Ectodermal cell (in vitro differentiated cells): Measurements from ENCODE around the gene ZNF787.
A peak's percentile ranks its signal among the peaks of the same experiment; 100 is the strongest.
"Not testable (repeated sequence)": the region's sequence is repeated elsewhere in the genome, so short reads cannot be mapped to it uniquely, and the experiment has no call there.

Source experiments
- H3K27ac ChIP-seq: 2 replicates; pipeline ENCODE4 v1.7.0; 2013; ENCODE audit warnings: mild to moderate bottlenecking, low read depth, low read length; ENCODE audit not compliant: insufficient read depth, poor library complexity, severe bottlenecking
- H3K27me3 ChIP-seq: 2 replicates; pipeline ENCODE4 v1.7.0; 2013; ENCODE audit warnings: mild to moderate bottlenecking, low read length; ENCODE audit not compliant: insufficient read depth, control insufficient read depth, poor library complexity, severe bottlenecking
- H3K36me3 ChIP-seq: one replicate; pipeline ENCODE4 v1.7.0; 2013; ENCODE audit warnings: low read length; ENCODE audit not compliant: control insufficient read depth, insufficient read depth
- H3K4me1 ChIP-seq: one replicate; pipeline ENCODE4 v1.7.0; 2013; ENCODE audit warnings: low read length; ENCODE audit not compliant: control insufficient read depth, insufficient read depth
- H3K4me3 ChIP-seq: 2 replicates; pipeline ENCODE4 v1.7.0; 2013; ENCODE audit warnings: low read depth, low read length, control low read depth; ENCODE audit not compliant: insufficient read depth
- H3K9me3 ChIP-seq: 2 replicates; pipeline ENCODE4 v1.7.0; 2013; ENCODE audit warnings: mild to moderate bottlenecking, low read length, moderate library complexity; ENCODE audit not compliant: control insufficient read depth
- WGBS, 2 experiments: methylation state at CpG; one replicate each; pipeline ENCODE4 v1.1.7; 2013; ENCODE audit warnings: missing lambda C conversion rate in 2 of 2; 5-methylcytosine and 5-hydroxymethylcytosine counted together

The ZNF787 gene

DNA sequence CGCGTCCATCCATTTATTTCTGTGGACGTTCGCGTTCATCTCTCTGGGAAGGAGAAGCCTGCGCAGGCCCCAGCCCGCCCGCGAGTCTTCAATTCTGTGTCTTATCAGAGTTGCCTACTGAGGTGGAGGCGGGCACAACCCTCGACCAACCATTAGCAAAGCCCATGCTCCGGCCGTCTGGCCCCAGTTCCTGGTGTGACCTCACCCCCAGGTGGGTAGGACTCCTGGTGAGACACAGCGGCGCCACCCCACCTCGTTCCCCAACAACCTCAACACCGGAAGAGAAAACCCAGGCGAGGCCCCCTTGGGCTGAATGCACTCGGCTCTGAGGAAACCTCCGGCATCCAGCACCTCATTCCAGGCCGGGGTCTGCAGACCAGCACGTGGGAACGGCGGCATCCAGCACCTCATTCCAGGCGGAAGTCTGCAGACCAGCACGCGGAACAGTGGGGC is 14.7 kb downstream of the ZNF787 start:
- H3K4me3 ChIP-seq, result no peak overlapping the region
- H3K27me3 ChIP-seq, result no peaks in the 10 kb centered on the region
- 91% methylated on average over 27 of the region's 27 CpGs for WGBS, 2 experiments
- H3K27ac ChIP-seq, result no peak overlapping the region
- no peaks in the 10 kb centered on the region for H3K9me3 ChIP-seq
- peaks cover 7% of the 10 kb centered on the region for H3K36me3 ChIP-seq
- peaks cover 41% of the 10 kb centered on the region for H3K4me1 ChIP-seq

DNA sequence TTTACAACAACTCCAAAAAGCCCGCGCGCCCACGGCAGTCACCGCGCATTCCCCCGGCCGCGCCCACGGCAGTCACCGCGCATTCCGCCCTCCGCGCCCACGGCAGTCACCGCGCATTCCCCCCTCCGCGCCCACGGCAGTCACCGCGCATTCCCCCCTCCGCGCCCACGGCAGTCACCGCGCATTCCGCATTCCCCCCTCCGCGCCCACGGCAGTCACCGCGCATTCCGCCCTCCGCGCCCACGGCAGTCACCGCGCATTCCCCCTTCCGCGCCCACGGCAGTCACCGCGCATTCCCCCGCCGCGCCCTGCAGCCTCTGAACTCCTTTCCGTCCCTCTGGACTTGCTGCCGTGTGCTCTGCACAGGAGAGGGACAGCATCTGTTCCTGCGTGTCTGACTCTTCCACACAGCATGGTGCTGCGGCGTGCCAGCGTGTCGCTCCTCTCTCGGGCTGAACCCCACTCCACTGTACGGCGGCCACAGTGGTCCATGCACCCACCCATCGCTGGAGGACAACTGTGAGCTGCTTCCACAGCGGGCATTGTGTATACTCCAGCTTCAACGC is 15.2 kb downstream of the ZNF787 start:
- not testable (repeated sequence) for H3K9me3 ChIP-seq, H3K27me3 ChIP-seq, H3K36me3 ChIP-seq, H3K4me3 ChIP-seq
- WGBS, 2 experiments, result 96% methylated on average over 61 of the region's 61 CpGs
- H3K4me1 ChIP-seq, result peaks cover 36% of the 10 kb centered on the region
- H3K27ac ChIP-seq, result peak overlapping the region; percentile 88

DNA sequence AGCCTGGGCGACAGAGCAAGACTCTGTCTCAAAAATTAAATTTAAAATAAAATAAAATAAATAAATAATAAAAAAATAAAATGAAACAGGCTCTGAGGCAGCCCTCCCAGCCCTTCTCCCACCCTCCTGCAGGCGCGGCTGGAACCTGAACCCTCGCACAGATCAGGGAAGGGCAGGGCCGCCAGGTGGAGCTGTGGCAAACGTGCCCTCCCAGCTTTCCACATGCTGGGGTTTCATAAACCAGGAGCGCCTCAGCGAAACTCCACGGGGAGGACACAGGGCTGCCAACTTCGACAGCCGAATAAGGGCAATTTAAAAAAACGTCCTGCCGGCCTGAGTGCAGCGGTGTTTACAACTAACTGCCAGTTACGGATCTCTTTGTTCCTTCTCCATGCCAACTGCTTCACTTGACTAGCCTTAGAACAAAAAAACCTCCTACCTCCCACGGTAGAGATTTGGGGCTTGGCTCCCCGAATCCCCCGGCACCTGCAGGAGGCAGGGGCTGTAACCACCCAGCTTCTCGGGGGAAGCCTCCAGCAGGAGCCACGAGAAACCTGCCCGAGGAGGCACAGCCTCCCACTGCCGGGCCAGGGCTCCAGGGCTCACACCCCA is 15.9 kb downstream of the ZNF787 start:
- H3K9me3 ChIP-seq, result no peaks in the 10 kb centered on the region
- H3K27me3 ChIP-seq, result no peaks in the 10 kb centered on the region
- peaks cover 30% of the 10 kb centered on the region for H3K4me1 ChIP-seq
- WGBS, 2 experiments, result 31 to 38% methylated on average over 21 of the region's 22 CpGs
- H3K4me3 ChIP-seq, result no peak overlapping the region
- H3K27ac ChIP-seq, result peak overlapping the region; percentile 88
- peaks cover 9% of the 10 kb centered on the region for H3K36me3 ChIP-seq

DNA sequence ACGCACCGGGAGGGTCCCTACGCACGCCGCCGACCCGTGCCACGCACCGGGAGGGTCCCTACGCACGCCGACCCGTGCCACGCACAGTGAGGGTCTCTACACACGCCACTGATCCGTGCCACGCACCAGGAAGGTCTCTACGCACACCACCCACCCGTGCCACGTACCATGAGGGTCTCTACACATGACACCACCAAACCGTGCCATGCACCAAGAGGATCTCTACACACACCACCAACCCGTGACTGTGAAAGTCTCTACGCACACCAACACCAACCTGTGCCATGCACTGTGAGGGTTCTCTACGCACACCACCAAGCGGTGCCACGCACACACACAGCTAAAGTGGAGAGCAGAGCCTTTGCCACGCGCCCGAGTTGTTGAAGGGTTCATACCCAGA is 16.7 kb downstream of the ZNF787 start:
- Histone ChIP-seq H3K9me3 (no peaks in the 10 kb centered on the region), H3K36me3 (peaks cover 13% of the 10 kb centered on the region), H3K4me3 (no peak overlapping the region), H3K27ac (no peak overlapping the region), H3K4me1 (peaks cover 30% of the 10 kb centered on the region), H3K27me3 (no peaks in the 10 kb centered on the region)
- WGBS, 2 experiments, result 95 to 97% methylated on average over 29 of the region's 29 CpGs

DNA sequence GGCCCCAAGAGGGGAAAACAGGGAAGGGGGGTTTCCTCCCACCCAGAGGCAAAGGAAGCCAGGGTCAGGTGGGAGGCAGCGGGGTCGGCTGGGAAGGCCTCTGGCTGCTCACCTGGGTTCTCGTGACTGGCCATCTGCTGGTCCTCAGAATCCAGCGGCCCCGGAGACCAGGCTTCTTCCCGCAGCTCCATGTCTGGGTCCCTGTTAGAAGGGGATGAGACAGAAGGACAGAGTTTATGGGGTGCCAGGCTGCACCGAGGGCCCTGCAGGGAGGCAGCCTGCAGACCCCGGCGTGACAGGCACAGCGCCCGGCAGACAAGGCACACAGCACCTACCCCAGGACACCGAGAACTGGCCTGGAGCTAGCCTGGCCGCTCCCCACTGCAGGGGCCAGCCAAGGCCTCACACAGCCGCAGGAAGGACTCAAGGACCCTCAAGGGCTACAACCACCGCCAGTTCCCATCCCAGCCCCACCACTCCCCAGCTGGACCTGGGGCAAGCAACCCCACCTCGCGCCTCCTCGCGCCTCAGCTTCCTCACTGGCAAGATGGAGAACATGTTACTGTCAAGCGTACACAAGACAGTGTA is 18.0 kb downstream of the ZNF787 start:
- peaks cover 19% of the 10 kb centered on the region for H3K36me3 ChIP-seq
- H3K27me3 ChIP-seq, result no peaks in the 10 kb centered on the region
- H3K4me1 ChIP-seq, result peaks cover 17% of the 10 kb centered on the region
- H3K4me3 ChIP-seq, result no peak overlapping the region
- WGBS, 2 experiments, result 94% methylated on average over 20 of the region's 20 CpGs
- H3K9me3 ChIP-seq, result no peaks in the 10 kb centered on the region
- no peak overlapping the region for H3K27ac ChIP-seq

DNA sequence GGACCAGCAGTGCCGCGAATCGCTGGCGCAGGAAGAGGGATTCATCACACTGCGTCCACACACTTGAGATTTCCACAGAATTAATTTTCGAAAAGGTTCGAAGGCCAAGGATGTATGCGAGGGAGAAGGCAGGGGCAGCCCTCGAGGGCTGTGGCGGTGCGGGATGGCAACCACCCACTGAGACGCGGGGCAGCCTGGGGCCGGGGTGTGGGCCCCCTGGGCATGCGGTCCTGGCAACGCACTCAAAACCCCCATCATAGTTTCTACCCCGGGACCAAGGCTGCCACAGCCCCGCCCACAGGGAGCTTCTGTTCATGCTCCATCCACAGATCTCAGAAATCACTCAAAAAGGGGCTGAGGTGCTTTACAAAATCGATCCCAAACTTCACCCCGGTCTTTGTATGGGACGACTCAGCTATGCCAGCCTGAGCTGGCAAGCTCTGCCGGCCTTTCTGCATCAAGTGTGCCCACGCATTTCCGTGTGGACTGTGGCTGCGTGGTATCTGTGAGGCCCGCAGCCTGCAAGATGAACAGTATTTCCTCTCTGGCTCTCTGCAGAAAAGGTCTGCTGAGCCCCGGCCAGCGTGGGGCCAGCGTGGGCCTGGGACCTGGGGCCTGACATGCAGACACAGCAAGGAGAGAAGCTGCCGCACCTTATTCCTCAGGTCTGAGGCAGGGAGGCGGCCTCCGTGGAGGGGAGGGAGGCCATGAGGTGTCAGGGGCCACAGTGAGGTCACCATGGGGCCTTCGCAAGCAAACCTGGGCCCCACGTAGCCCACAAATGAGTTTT is 19.2 kb downstream of the ZNF787 start:
- peaks cover 19% of the 10 kb centered on the region for H3K36me3 ChIP-seq
- H3K4me1 ChIP-seq, result peaks cover 13% of the 10 kb centered on the region
- no peaks in the 10 kb centered on the region for H3K9me3 ChIP-seq
- H3K27ac ChIP-seq, result no peak overlapping the region
- no peak overlapping the region for H3K4me3 ChIP-seq
- H3K27me3 ChIP-seq, result no peaks in the 10 kb centered on the region
- WGBS, 2 experiments, result 96 to 97% methylated on average over 34 of the region's 34 CpGs

DNA sequence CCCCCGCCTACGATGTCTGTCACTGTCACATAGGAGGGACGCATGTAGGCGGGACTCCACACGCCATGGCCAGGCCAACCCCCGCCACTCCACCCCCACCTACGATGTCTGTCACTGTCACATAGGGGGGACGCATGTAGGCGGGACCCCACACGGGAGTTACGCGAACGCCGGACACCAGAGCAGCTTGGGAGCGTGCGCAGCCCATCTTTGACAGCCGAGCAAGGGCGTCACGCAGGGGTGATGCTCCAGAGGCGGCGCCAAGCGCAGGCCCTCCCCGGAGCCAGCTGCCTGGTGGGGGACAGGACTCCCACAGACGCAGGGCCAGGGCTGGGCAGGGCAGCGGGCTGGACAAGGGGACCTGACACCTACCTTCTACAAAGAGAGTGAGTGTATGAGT is 20.0 kb downstream of the ZNF787 start:
- WGBS, 2 experiments, result 89% methylated on average over 25 of the region's 25 CpGs
- H3K4me3 ChIP-seq, result no peak overlapping the region
- no peak overlapping the region for H3K27ac ChIP-seq
- H3K27me3 ChIP-seq, result no peaks in the 10 kb centered on the region
- H3K36me3 ChIP-seq, result peaks cover 19% of the 10 kb centered on the region
- H3K4me1 ChIP-seq, result peaks cover 11% of the 10 kb centered on the region
- H3K9me3 ChIP-seq, result no peaks in the 10 kb centered on the region

DNA sequence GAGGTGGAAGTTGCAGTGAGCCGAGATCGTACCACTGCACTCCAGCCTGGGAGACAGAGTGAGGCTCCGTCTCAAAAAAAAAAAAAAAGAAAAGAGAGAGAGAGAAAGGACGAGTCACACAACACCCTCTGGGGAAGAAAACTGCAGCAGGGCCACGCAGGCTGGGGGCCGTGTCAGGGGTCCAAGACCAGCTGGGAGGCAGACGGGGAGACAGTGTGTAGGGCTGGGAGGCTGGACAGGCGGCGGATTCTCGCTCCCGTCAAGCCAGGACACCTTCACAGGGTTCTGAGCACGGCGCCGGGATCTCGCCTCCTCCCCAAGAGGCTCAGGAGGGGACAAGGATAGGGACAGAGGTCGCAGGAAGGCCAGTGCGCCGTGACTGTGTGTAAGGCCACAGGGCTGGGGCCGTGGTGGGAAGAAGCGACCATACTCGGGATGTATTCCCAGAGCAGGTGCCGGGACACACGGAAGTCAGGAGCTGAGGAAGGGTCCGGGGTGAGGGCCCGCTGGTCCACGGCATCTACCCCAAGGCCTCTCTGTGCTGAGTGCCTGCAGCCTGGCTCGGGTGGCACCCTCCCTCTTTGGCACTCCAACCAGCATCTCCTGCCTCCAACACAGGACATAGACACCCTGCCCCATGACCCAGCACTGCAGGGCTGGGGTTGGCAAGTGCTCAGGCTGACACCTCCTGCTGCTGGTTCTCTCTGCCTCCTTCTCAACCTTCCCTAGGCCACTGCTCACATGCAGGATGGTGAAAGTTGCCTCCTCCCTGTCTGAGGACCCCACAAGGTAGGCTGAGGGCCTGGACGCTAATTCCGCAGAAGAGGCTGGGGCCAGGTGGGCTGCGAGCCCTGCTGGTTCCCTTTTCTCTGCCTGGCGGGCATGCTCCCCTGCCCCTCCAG is 21.2 kb downstream of the ZNF787 start:
- WGBS, 2 experiments, result 93% methylated on average over 31 of the region's 31 CpGs
- peaks cover 21% of the 10 kb centered on the region for H3K36me3 ChIP-seq

DNA sequence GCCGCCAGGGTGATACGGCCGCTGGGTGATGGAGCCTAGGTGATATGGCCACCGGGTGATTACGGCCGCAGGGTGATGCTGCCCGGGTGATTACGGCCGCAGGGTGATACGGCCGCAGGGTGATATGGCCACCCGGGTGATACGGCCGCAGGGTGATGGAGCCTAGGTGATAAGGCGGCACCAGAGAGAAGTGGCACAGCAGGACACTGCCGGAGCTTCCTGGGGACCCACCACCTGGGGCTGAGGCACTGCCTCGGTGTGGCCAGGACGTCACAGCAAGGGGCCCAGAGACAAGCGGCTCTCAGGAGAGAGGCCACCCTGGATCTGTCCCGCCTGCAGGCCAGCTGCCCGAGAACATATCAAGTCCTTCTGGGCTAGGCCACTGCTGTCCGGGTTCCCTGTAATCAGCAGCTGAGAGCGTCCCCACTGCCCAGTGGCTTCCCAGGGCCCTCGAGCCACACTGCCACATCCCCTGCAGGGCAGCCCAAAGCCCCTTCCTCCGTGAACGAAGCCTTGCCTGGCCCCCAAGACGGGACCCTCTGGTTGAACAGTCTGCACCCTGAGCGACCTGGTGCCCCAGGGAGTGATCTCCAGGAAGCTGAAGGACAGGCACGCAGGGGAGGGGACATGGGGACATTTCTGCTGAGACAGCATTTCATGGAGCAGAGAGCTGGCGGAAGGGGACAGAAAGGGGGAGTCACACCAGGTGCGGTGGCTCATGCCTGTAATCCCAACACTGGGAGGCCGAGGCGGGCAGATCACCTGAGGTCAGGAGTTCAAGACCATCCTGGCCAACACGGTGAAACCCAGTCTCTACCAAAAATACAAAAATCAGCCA is 22.1 kb downstream of the ZNF787 start:
- H3K36me3 ChIP-seq, result peaks cover 28% of the 10 kb centered on the region

More for the DNA sequence above, 21.2 kb downstream of the ZNF787 start:
- H3K4me3 ChIP-seq, result no peak overlapping the region
- no peaks in the 10 kb centered on the region for H3K27me3 ChIP-seq
- no peaks in the 10 kb centered on the region for H3K9me3 ChIP-seq
- no peak overlapping the region for H3K27ac ChIP-seq
- H3K4me1 ChIP-seq, result no peaks in the 10 kb centered on the region

More for the DNA sequence above, 22.1 kb downstream of the ZNF787 start:
- Histone ChIP-seq H3K9me3 (no peaks in the 10 kb centered on the region), H3K4me1 (no peaks in the 10 kb centered on the region), H3K27ac (no peak overlapping the region), H3K27me3 (no peaks in the 10 kb centered on the region), H3K4me3 (no peak overlapping the region)
- 94 to 95% methylated on average over 34 of the region's 34 CpGs for WGBS, 2 experiments
